Measurements from ENCODE around the gene RAB11A. TPM values are rescaled to one million over a fixed set of nuclear protein-coding genes. Genes with fewer than 3 reads are reported as not detected.

The RAB11A gene
- total RNA-seq, 4 donors from 2014 or later, result 246 to 604 (median 518) TPM

- H3K36me3 ChIP-seq, result peaks cover 0 to 35% (median 14%) of the 10 kb centered on the region in 3 donors
- H3K4me3 ChIP-seq, result no peak overlapping the region
- peaks cover 0 to 12% (median 0%) of the 10 kb centered on the region in 3 donors for H3K4me1 ChIP-seq
- no peak overlapping the region for H3K27ac ChIP-seq
- WGBS, 2 donors, result 79 to 87% methylated on average over 3 to 4 of the region's 4 CpGs
- no peaks in the 10 kb centered on the region for H3K27me3 ChIP-seq
- no peak for DNase-seq
- no peaks in the 10 kb centered on the region for H3K9me3 ChIP-seq
- intact Hi-C loops (cut with DNase I), result no loop called here
- TF ChIP-seq POLR2A (IDR thresholded peaks at IDR 0.05) (no peak), CTCF (IDR thresholded peaks at IDR 0.05) (no peak)
These were observed 45.1 kb downstream of the RAB11A start for GRCh38 chr15:65914386-65914785.

- H3K27ac ChIP-seq, result no peak overlapping the region
- H3K27me3 ChIP-seq, result no peaks in the 10 kb centered on the region
- no peak for DNase-seq
- H3K36me3 ChIP-seq, result peaks cover 0 to 27% (median 7%) of the 10 kb centered on the region in 3 donors
- H3K9me3 ChIP-seq, result no peaks in the 10 kb centered on the region
- no peak overlapping the region for H3K4me3 ChIP-seq
- H3K4me1 ChIP-seq, result peaks cover 0 to 12% (median 0%) of the 10 kb centered on the region in 3 donors
- no peak for TF ChIP-seq POLR2A (IDR thresholded peaks at IDR 0.05)
- no peak for TF ChIP-seq CTCF (IDR thresholded peaks at IDR 0.05)
- intact Hi-C loops (cut with DNase I), result no loop called here
- 81 to 87% methylated on average over 5 to 7 of the region's 8 CpGs for WGBS, 2 donors
These were observed 46.0 kb downstream of the RAB11A start for GRCh38 chr15:65914981-65915925.

GRCh38 chr15:65916041-65916663, 46.9 kb downstream of the RAB11A start:
- DNase-seq, result no peak
- WGBS, 2 donors, result 75 to 88% methylated on average over 1 to 5 of the region's 7 CpGs
- intact Hi-C loops (cut with DNase I), result no loop called here
- H3K4me1 ChIP-seq, result peaks cover 0 to 12% (median 0%) of the 10 kb centered on the region in 3 donors
- TF ChIP-seq POLR2A (IDR thresholded peaks at IDR 0.05), result no peak
- TF ChIP-seq CTCF (IDR thresholded peaks at IDR 0.05), result no peak
- no peak overlapping the region for H3K27ac ChIP-seq
- H3K9me3 ChIP-seq, result no peaks in the 10 kb centered on the region
- H3K27me3 ChIP-seq, result no peaks in the 10 kb centered on the region
- H3K36me3 ChIP-seq, result peaks cover 0 to 18% (median 7%) of the 10 kb centered on the region in 3 donors
- no peak overlapping the region for H3K4me3 ChIP-seq

GRCh38 chr15:65916664-65917406, 47.5 kb downstream of the RAB11A start:
- intact Hi-C loops (cut with DNase I), result no loop called here
- no peaks in the 10 kb centered on the region for H3K9me3 ChIP-seq
- H3K4me3 ChIP-seq, result peak overlapping the region in 1 of 4 donors; percentile 15
- peaks cover 0 to 11% (median 5%) of the 10 kb centered on the region in 3 donors for H3K36me3 ChIP-seq
- 59 to 74% methylated on average over 6 to 15 of the region's 16 CpGs for WGBS, 2 donors
- no peak for TF ChIP-seq POLR2A (IDR thresholded peaks at IDR 0.05)
- peak in 5 of 6 experiments; percentile 15 to 41 (median 29) for TF ChIP-seq CTCF (IDR thresholded peaks at IDR 0.05)
- no peak for DNase-seq
- peaks cover 0 to 12% (median 0%) of the 10 kb centered on the region in 3 donors for H3K4me1 ChIP-seq
- no peak overlapping the region for H3K27ac ChIP-seq
- no peaks in the 10 kb centered on the region for H3K27me3 ChIP-seq
